Measurements from ENCODE around the gene NOL4L.

NOL4L gene

GRCh38 chr20:32488066-32488838, 96.9 kb downstream of the NOL4L start:
- in situ Hi-C loops (cut with MboI; ENCODE audit: low sequenced_read_pairs), result no loop called here

- in situ Hi-C loops (cut with MboI; ENCODE audit: low sequenced_read_pairs), result no loop called here
Observed at GRCh38 chr20:32487381-32487780, 97.8 kb downstream of the NOL4L start.

- in situ Hi-C loops (cut with MboI; ENCODE audit: low sequenced_read_pairs), result no loop called here
Observed at GRCh38 chr20:32485770-32486478, 99.2 kb downstream of the NOL4L start.

GRCh38 chr20:32484958-32485769, 100.0 kb downstream of the NOL4L start:
- in situ Hi-C loops (cut with MboI; ENCODE audit: low sequenced_read_pairs), result no loop called here

GRCh38 chr20:32484225-32484957, 100.7 kb downstream of the NOL4L start:
- in situ Hi-C loops (cut with MboI; ENCODE audit: low sequenced_read_pairs), result no loop called here

GRCh38 chr20:32483351-32484224, 101.5 kb downstream of the NOL4L start:
- in situ Hi-C loops (cut with MboI; ENCODE audit: low sequenced_read_pairs), result no loop called here

- in situ Hi-C loops (cut with MboI; ENCODE audit: low sequenced_read_pairs), result no loop called here
Observed at GRCh38 chr20:32482442-32483261, 102.5 kb downstream of the NOL4L start.

- in situ Hi-C loops (cut with MboI; ENCODE audit: low sequenced_read_pairs), result no loop called here
Observed at GRCh38 chr20:32482143-32482441, 103.0 kb downstream of the NOL4L start.

GRCh38 chr20:32481311-32482142, 103.6 kb downstream of the NOL4L start:
- in situ Hi-C loops (cut with MboI; ENCODE audit: low sequenced_read_pairs), result no loop called here

GRCh38 chr20:32480371-32481241, 104.5 kb downstream of the NOL4L start:
- in situ Hi-C loops (cut with MboI; ENCODE audit: low sequenced_read_pairs), result no loop called here

GRCh38 chr20:32479697-32480171, 105.4 kb downstream of the NOL4L start:
- in situ Hi-C loops (cut with MboI; ENCODE audit: low sequenced_read_pairs), result no loop called here

GRCh38 chr20:32479012-32479411, 106.1 kb downstream of the NOL4L start:
- in situ Hi-C loops (cut with MboI; ENCODE audit: low sequenced_read_pairs), result no loop called here

- in situ Hi-C loops (cut with MboI; ENCODE audit: low sequenced_read_pairs), result no loop called here
Observed at GRCh38 chr20:32478576-32478975, 106.6 kb downstream of the NOL4L start.

GRCh38 chr20:32477594-32478512, 107.3 kb downstream of the NOL4L start:
- in situ Hi-C loops (cut with MboI; ENCODE audit: low sequenced_read_pairs), result no loop called here

- in situ Hi-C loops (cut with MboI; ENCODE audit: low sequenced_read_pairs), result no loop called here
Observed at GRCh38 chr20:32476684-32477593, 108.2 kb downstream of the NOL4L start.

Data from HL-60/S4 (cell line).